ENCODE data around the gene NAPSA.

- TF ChIP-seq EP300 (IDR thresholded peaks at IDR 0.05; ENCODE audit: borderline replicate concordance) (no peak), RAD21 (IDR thresholded peaks at IDR 0.05; ENCODE audit: low read depth) (no peak), TAF1 (IDR thresholded peaks at IDR 0.05; ENCODE audit: low read depth) (no peak), FOXM1 (IDR thresholded peaks at IDR 0.05; ENCODE audit: borderline replicate concordance, low read depth) (no peak), EGR1 (IDR thresholded peaks at IDR 0.05) (no peak), CREB1 (IDR thresholded peaks at IDR 0.05; ENCODE audit: low read depth) (no peak), CEBPB (IDR thresholded peaks at IDR 0.05) (no peak), MAX (IDR thresholded peaks at IDR 0.05) (no peak)
These were observed 12.9 kb upstream of the NAPSA start for GRCh38 chr19:50378169-50378862.

All from Ishikawa (cell line).